ENCODE measurements around the gene PLXNA2. TPM values are rescaled to one million over a fixed set of nuclear protein-coding genes. Genes with fewer than 3 reads are reported as not detected.

PLXNA2 gene
- total RNA-seq, 1 experiment from 2014 or later: 6.0 TPM

DNA sequence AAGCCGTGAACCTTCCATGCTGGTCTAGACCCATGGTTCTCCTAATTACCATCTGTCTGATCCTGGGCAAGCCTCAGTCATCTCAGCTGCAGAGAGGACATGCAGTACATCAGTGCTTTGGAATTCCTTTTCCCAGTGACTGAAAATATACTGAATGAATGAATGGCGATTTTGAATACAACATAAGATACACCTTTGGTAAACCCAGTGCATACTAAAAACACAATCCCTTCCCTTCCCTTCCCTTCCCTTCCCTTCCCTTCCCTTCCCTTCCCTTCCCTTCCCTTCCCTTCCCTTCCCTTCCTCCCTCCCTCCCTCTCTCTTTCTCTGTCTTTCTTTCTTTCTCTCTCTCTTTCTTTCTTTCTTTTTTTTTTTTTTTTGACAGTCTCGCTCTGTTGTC lies 21.3 kb upstream of the PLXNA2 start:
- DNase-seq (ENCODE audit: low read depth): no peak

GRCh38 chr1:208265122-208265469 lies 20.9 kb upstream of the PLXNA2 start:
- DNase-seq (ENCODE audit: low read depth): no peak

DNA sequence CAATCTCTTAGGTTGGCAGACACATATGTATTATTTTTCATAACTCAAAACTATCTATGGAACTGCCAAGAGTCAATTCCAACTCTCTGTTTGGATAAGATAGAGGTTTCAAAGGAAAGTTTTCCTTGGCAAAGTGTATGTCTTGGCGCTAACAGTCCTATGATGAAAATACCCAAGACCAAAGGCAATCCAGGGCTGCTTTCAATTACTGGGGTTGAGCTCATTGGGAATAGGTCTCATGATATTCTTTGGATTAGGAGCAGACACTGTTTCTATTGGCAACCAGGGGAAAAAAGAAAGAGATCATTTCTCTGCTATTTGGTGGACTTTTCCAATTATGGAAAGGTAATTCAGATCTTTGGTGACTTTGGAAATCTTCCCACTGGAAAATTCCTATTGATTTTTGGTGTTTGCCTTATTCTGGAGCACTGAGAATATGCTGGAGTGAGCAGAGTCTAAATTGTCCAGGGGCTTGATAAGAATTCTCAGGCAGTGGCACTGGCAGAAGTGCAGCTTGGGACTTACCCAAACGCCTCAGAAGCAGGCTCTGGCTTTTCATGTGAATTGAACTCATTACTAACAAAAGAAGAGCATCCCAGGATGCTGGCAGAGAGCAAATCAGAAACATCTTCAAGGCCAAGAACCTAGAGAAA lies 20.4 kb upstream of the PLXNA2 start:
- DNase-seq (ENCODE audit: low read depth): no peak

DNA sequence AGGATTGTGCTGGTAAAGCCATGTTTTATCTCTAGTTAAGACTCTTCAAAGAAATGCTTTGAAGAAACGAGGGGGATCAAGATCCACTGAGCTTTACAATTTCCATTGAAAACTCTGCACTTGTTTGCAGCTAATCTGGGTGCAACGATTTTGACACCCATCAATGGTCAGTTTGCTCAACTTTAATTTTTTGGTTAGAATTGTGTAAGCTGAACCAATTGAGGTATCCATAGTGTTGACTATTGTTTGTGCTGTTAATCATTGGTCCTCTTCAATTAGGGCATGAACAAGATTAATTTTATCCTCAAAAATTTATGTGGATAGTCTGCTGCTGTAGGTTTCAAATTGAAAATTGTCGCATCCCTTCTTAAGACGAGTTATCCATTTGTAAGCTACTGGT lies 17.7 kb upstream of the PLXNA2 start:
- DNase-seq (ENCODE audit: low read depth): no peak

DNA sequence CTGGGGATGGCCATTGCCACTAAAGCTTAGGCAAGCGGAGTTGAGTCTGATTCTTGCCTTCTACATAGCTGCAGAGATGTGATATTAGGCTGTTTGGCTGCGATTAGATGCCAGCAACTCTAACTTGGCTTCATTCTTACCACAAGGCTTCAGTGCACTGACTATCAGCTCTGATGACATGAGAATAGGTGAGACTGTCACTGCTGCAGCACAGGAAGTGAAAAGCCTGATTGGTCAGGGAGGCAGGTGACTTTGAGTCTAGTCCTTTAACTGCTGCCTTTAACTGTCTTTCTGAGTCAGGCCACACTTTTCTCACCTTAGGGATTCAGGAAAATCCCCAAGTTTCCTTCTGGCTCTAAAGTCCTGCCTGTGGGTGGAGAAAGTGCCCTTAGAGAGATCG lies 14.1 kb upstream of the PLXNA2 start:
- DNase-seq (ENCODE audit: low read depth): no peak

DNA sequence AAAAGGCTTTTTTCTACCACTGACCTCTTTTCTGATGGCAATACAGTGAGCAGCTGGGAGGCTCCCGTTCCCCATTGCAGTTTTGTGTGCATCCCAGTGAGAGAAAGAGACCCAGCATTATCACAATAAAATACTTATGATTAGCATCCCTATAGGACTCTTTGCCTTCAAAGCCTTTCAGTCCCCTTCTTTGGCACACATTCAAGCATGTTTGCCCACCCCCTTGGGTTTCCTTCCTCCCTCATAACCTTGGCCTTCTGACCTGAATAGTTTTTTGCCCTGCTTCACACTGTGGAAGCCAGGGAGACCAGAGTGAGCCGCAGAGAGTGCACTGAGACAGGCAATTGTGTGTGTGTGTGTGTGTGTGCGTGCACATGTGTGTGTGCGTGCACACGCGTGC lies 13.2 kb upstream of the PLXNA2 start:
- no peak for DNase-seq (ENCODE audit: low read depth)

- DNase-seq (ENCODE audit: low read depth): no peak
These were observed 12.4 kb upstream of the PLXNA2 start for GRCh38 chr1:208256556-208256955.

GRCh38 chr1:208256091-208256490 lies 11.9 kb upstream of the PLXNA2 start:
- no peak for DNase-seq (ENCODE audit: low read depth)

DNA sequence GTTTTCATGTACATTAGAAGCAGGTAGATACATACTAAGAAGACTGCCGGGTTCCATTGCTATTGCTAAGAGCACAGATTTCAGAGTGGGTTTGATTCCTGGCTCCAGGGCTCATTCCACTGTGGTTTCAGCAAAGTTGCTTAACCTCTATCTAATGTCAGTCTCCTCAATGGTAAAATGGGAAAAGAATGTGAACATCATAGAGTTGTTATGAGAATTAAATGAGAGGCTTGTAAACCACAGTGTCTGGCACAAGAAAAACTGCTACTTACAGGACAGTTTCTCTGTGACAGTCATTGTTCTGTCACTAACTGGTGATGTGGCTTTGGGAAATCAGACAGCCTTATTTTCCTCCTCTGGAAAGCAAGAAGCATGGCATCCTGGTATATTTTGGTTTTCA lies 10.7 kb upstream of the PLXNA2 start:
- no peak for DNase-seq (ENCODE audit: low read depth)

DNA sequence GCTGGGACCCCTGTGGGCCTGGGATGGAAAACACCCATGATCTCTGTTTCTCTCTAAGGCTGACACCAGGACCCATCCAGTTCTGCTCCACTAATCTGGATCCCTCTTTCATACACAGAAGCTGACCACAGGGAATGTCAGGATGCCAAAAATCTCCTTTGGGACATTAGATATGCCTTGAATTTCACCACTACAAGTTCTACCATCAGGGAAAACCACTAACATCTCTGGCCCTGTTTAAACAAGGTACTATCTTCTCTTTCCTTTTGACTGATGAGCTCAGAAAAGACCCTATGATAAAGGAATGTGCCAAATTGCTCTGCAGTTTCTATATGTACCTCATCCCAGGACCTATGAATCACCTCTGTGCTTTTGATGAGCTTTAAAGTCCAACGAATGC lies 10.2 kb upstream of the PLXNA2 start:
- no peak for DNase-seq (ENCODE audit: low read depth)

GRCh38 chr1:208252836-208253576 lies 8.8 kb upstream of the PLXNA2 start:
- no peak for DNase-seq (ENCODE audit: low read depth)

DNA sequence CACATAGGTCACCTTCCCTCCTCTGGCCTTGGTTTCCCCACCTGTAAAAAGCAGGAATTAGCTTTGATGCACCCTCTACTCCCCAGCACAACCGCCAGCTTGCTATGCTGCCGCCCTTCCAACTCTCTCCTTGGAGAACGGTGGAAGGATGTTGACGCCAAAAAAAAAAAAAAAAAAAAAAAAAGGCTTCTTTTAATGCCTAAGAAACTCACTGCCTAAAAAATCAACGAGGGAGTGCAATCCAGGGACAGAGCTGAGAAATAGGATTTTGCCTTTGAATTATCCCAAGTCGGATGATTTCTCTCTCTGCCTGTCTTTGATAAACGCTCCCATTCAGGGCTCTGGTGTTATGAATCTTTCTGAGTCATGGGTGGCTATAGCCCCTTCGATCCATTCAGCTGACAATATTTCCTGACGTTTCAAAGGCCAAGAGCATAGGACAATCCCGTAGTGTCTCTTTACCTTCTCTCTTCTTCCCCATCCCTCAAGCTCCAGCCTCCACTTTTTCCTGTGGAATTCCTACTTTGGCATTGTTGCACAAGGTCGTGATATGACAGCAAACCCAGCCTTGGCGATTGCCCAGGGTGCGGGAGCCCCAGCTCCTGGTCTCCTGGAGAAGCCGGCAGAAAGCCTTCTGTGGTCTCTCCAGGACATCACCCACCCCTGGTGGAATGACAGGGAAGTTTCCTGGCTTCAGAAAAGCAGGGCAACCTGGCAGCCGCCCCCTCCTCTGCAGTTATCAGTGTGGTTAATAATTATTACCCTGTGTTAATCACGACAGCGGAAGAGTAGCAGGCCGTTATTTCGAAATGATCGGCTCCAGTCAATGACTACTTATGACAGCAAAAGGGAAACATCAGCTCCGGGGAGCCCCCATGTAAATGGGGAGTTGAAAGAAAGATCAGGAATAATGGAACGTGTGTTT lies 8.0 kb upstream of the PLXNA2 start:
- no peak for DNase-seq (ENCODE audit: low read depth)

DNA sequence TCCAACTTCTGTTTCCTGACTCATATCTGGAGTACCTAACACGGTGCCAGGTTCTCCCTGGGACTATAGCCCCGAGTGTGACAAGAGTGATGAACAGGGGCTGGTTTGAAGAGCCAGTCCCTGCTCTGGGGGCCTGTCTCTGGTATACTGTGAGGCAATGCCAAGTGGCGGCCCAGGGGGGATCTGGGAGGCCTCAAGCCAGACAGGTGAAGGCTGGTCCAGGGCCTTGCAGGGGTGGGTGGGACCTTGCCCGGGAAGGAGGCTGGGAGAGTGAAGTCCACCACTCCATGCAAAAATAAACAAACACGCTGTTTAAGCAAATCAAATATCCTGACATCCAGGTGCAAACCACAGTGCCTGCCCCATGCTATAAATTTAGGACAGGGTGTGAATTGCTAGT lies 6.8 kb upstream of the PLXNA2 start:
- DNase-seq (ENCODE audit: low read depth): no peak

DNA sequence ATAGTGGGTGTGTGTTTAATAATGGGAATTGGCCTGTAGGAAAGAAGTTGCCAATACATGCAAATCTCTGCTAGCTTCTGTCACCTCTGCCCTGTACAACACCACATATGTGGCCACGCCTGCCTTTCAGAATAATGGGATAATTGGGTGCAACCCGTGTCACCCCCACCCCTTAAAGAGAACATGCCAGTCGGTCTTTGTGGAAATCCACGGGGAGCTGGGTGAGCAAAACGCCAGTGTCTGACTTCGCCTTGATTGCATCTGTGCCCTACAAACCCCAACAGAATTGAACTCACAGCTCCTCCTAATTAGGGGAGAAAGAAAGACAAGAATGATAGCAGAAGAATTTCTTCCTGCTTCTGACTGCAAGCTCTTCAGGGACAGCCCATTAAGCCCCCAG lies 6.4 kb upstream of the PLXNA2 start:
- no peak for DNase-seq (ENCODE audit: low read depth)

GRCh38 chr1:208248991-208249696 lies 5.0 kb upstream of the PLXNA2 start:
- DNase-seq (ENCODE audit: low read depth): no peak

DNA sequence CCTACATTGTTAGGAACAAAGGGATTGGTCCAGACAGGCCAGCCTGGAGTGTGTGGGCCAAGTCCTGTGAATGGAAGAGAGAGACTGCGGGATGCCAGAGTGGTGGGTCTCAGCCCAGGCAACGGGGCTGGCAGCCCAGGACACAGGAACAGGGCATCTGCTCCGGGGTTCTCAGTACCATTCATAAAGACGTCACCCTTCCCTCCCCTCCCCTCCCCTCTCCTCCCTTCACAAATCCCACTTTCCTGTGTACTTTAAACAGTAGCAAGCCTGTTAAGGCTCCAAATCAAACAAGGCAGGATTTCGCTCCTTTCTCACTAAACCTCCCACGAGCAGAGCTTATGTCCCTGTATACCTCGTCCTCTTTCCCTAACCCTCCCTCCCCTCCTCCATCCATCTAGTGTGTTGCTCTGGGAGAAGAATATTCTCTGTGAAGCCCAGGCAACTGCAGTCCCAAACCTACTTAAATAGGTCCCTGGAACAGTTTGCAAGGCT lies 4.2 kb upstream of the PLXNA2 start:
- no peak for DNase-seq (ENCODE audit: low read depth)

DNA sequence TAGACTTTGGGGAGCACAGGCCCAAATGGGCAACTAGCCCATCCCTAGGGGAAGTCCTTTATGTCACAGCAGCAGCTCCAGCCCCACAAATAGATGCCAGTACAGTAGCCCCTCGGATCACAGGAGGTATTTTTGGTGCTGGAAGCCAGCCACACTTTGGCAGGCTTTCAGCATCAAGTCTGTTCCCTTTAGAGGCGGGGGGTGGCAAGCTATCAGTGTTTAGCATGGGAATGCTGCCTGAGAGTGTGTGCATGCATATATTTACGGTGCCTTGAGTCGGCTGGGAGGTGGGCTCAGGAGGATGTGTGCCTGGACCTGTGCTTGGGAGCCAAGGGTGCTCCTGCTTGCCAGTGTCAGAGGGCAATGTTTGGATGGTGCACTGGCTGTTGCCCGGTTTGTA lies 3.5 kb upstream of the PLXNA2 start:
- no peak for DNase-seq (ENCODE audit: low read depth)

DNA sequence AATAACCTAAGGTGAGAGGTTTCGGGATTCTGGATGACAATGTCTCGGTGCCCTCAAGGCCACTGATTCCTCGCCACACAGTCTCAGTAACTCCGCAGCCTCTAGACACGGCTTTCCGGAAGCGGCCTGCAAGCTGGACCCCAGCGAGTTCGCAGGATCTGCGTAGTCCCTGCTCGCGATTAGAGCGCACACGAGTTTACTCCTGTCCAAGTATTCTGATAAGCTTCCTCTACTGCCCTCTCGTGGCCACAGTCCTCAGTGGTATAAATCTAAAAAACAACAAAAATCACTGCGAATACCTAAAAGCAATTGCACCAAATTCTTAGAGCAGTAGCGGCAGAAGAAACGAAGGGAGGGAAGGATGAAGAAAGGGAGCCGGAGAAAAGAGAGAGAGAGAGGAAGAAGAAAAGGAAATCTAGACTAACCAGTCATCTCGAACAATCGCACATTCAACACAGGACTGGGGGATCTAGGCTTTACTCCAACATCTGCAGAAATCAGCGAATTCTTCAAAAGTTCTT lies 1.1 kb upstream of the PLXNA2 start:
- DNase-seq (ENCODE audit: low read depth): peak; percentile 83

GRCh38 chr1:208243527-208243966 lies 637 bp downstream of the PLXNA2 start:
- no peak for DNase-seq (ENCODE audit: low read depth)

- DNase-seq (ENCODE audit: low read depth): no peak
These were observed 1.1 kb downstream of the PLXNA2 start for GRCh38 chr1:208242941-208243526.

DNA sequence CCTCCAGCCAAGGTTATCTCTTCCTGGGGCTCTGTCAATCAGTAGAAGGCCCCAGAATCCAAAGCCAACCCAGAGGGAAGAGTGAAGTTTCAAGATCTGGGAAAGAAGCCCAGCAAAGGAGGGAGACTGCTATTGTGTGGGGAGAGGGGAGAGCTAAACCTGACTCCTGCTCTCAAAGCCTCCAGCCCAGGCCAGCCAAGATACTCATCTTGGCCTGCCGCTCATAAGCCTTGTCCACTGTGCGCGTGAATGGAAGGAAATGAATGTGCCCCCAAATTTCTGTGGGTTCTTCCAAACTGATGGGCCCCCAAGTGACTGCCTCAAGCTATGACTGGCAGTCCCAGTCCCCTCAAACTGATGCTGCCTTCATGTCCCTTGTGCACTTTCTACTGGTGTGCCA lies 2.0 kb downstream of the PLXNA2 start:
- no peak for DNase-seq (ENCODE audit: low read depth)
